ENCODE data around the gene PTPRD.

PTPRD gene

DNA sequence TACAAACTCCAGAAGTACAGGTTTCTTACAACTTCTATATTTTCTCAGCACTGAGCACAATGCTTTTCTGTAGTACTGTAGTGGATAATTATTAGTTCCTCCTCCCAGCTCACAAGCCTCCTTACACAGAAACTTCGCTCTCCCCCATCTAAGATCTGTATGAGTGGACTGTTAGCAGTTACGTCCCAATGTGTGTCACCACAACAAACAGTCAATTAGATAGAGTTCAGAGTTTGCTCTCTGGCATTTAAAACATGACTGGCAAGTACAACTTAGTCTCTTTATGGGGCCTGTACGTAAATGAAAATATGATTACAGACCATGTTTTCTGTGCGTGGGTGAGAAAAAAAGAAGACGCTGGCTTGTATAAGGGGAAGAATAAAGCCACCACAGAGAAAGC lies 2181.9 kb downstream of the PTPRD start:
- in situ Hi-C loops (cut with MboI; ENCODE audit: low sequenced_read_pairs) = no loop called here

DNA sequence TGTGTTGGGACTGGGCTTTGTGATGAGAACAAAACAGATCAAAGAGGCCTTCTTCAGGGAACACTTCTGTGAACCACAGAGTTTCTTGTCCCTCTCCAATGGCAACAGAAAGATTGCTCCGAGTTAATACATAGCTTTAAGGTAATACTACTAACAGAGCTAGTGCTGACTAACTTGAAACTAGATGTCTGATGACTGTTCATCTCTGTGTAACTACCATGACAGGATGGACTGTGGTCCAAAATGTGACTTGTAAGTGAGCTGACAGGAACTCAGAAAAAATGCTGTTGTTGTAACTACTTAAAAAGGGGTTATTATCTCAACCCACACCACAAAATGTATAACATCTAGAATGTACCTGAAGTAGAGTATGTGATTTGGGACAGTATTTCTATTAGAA lies 2183.0 kb downstream of the PTPRD start:
- in situ Hi-C loops (cut with MboI; ENCODE audit: low sequenced_read_pairs) = no loop called here

DNA sequence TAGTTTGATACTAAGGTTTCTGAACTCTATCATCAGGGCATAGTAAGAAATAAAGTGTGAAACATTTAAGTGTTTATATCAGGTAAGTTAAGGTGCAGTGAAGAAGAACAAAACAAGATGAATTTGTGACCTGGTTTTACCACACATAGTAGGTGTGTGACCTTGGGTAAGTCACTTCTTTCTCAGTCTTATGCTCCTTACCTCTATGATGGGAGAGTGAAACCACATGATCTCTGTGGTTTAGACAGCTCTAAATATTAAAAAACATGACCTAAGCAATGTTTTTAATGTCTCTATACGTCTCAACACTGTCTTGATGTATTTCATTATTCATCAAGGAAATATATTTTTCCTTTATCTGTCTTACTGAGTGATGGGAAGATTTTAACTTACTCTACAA lies 2183.6 kb downstream of the PTPRD start:
- in situ Hi-C loops (cut with MboI; ENCODE audit: low sequenced_read_pairs) = no loop called here

DNA sequence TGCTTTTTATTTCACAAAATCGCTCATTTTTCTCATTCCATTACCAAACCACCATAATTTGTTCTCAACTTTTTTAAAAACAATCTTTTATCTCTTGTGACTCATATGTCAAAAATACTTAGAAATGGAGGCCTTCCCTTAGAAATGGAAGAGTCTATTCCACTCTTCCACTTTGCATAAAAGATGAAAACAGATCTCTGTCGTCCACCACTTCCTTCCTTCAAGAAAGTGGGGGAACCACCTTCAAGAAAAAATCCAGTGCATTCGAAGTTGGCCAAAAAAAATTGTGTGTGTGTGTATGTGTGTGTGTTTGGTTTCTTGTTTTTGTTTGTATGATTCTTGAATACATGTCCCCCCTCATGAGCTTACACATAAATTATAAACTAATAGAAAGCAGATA lies 2184.4 kb downstream of the PTPRD start:
- in situ Hi-C loops (cut with MboI; ENCODE audit: low sequenced_read_pairs) = no loop called here

DNA sequence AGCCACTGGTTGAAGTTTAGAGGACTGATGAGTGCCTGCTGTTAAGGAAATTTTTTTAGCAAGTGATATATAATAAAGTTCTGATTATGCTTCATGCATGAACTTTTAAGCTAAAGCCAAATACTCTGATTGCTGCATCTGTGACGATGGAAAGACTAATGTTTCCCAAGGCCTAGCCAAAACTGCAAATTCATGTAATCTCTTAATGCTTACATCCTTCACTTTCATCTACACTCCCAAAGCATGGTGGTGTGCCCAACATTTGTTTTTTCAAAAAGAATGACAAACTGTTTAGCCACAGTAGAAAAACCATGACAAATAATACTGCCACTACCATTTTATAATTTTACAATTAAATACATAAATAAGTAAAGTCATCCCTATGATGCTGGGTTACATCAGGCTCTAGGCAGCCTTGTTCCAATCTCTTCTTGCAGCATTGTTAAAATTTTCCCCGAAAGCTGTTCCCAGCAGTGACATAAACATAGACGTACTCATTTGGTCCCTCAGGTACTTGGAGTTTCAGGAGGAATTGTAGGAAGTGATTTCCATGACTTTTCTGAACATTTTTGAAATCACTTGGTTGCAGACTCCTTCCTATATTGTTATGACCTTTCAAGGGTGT lies 2187.9 kb downstream of the PTPRD start:
- in situ Hi-C loops (cut with MboI; ENCODE audit: low sequenced_read_pairs) = no loop called here

DNA sequence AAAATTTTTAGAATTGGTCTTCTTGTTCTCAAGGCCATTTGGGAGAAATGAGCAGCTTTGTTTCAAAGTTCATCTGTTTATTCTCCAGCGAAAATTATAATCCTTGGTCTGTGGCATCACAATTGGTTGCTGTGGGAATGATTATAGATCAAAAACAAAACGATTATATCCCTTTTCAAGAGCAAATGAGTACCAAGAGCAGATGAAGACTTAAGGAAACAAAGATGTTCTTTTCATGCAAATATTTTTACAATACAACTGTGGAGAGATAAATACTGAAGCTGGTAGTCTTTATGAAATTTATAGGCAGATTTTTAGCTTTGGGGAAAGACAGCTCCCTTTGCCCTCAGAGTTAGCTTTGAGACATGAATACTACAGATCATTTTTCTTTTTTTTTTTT lies 2192.4 kb downstream of the PTPRD start:
- in situ Hi-C loops (cut with MboI; ENCODE audit: low sequenced_read_pairs) = no loop called here

DNA sequence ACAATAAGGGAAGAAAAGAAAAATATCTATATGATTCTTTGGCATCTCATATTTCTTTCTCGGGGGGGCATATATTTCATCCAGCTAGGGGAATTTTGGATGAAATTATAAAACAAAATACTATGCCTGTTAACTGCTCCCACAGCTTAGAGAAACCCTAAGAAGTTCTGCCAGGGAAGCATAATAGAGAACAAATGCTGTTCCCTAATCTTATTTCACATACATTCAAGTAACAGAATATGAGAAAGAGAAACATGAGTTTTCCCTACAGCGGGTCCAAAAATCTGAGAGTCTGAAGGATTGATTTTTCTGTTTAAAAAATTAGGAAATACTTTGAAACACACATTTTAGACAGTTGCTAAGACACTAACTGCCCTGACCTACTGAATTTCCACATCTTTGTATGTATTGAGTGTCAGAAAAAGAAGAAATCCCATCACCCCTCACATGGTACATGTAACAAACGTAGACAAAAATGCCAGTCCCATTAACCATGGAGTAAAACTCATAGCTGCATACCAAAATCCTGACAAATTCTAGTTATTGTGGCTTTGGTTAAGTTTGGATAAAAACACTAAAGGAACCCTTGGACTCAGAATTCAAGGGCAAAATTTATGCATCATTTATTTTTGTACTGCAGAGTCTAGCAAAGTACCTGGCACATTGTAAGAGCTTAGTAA lies 2193.1 kb downstream of the PTPRD start:
- in situ Hi-C loops (cut with MboI; ENCODE audit: low sequenced_read_pairs) = no loop called here

DNA sequence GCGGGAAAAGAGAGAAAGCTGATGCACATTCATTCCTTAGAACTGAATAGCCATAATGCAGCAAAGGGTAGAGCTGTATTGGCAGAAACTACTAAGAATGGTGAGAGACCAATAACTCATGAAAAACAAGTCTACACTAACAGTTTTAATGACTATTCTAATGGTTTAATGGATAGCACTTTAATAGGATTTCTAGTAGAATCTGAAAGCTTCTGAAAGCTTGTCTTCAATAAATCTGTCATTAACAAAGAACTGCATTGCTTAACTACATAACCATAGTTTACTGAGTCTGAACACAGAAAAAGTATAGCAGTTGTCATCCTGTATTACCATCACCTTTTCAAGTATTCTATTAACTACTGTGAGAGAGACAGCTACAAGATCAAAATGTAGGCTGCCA lies 2195.5 kb downstream of the PTPRD start:
- in situ Hi-C loops (cut with MboI; ENCODE audit: low sequenced_read_pairs) = no loop called here

DNA sequence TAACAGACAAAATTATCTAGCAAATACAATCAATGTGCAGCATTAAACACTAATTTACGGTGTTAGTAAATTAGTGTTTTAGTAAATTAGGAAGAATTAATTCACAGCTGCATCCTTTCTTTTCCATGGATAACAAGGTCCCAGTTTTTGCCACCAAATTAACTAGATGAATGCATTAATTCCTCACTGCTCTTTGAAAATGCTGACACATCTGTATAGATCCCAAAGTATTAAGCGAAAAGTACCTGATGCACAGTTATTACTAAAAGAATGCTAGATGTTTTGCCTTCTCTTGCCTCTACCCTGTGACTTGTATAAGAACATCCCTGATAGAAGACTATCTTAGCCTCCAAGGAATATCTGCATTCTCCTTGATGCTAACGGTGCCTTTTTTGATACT lies 2200.5 kb downstream of the PTPRD start:
- in situ Hi-C loops (cut with MboI; ENCODE audit: low sequenced_read_pairs) = no loop called here

DNA sequence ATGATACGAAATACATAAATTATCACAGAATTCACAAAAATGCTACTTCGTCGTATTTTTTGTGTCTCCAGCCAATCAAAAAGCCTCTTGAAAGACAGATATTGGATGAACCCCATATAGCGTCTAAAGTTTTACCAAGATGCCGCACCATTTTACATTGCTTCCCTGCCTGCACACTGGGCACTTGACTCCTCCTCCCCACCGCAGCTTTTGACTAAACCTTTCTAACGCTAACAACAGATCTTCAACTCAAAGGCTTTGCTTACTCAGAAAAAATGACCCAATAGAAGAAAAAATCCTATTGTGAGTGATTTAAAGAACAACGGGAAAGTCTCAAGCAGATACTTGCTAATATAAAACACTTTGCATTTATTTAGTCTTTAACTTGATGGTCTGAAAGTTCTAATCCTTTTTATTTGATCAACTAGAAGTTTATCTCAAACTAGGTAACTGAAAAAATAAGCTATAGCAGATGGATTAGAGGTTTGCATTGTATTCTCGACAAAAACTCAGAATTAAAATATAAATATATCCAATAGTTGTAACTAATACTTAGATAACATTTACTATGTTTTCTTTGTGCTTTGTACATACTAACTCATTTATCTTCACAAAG lies 2204.1 kb downstream of the PTPRD start:
- in situ Hi-C loops (cut with MboI; ENCODE audit: low sequenced_read_pairs) = no loop called here

DNA sequence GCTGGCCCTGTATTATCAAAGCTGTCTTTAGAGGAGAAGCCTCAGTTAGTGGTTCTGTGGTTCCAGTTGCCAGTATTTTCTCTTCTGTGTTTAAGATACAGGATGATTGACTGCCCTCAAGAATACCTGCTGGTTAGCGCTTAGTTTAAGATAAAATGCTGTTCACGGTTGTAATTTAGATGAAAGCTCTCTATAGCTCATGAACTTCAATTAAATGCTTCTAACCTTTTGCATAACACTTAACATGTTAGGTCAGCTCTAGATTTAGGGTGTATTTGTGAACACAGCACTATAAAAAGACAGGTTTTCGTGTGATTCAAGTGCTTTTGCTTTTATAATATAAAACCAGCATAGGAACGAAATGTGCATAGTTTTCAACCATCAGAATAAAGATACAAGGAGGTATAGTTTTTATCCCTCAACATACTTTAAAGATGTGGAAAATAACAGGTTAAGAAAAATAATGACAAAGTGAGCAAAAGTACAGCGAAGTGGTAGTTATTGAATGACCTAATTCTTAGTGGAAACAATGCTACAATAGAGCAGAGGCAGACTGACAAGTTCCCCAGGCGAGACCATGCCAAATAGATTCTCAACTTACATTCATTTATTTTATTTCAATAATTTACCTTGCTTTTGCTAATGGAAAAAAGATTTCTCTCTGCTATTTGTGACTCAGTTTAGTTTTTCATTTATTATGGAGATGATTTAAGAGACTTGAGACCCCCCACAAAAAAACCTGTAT lies 2210.7 kb downstream of the PTPRD start:
- in situ Hi-C loops (cut with MboI; ENCODE audit: low sequenced_read_pairs) = no loop called here

DNA sequence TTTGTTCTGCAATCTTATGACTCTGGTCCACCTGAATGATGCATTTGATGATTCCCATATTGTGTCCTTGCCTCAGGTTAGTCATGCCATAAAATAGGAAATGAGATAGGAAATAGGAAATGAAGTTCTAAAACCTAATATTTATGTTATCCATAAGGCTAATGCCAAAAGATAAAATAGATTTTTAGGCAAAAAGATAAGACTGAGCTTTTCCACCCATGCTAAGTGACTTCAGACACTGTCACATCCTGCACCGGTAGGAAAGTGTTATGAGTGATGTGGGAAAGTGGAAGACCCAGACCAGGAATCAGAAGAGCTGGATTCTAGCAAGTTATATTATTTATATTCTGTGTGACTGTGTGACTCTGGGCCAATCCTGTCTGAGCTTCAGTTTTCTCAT lies 2212.4 kb downstream of the PTPRD start:
- in situ Hi-C loops (cut with MboI; ENCODE audit: low sequenced_read_pairs) = no loop called here

DNA sequence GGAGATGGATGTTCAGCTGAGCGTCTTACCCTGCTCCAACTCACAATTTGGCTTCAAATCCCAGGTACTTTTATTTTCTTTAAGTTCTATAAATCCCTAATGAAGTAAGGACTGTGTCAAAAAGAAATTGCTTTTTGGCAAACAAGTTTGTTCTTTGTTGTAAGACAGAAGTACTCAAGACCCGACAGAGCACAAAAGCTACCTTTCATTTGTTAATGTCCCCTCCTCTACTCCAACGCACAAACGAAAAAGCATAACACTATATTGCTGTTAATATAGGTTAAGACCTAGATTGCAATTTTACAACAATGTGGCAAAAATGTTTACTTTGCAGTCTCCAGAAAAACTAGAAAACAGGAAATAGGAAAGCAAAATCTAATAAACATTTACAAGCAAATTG lies 2217.8 kb downstream of the PTPRD start:
- in situ Hi-C loops (cut with MboI; ENCODE audit: low sequenced_read_pairs) = no loop called here

DNA sequence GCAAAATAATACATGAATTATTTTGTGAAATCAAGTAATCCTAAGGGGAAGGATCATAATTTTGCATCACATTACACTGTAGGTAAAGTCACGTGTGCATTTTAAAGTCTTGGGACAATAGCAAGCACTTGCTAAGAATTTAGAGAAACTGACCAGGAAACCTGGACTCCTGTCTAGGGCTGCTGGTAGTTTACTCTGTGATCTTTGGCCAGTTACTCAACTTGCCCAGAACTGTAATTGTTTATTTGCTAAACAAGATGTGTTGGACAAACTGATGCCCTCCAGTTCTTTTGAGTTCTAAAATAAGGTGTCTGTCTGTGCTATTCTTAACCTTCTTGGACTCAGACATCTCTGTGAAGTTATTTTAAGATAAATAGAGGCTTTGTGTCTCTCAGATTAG lies 2218.5 kb downstream of the PTPRD start:
- in situ Hi-C loops (cut with MboI; ENCODE audit: low sequenced_read_pairs) = no loop called here

DNA sequence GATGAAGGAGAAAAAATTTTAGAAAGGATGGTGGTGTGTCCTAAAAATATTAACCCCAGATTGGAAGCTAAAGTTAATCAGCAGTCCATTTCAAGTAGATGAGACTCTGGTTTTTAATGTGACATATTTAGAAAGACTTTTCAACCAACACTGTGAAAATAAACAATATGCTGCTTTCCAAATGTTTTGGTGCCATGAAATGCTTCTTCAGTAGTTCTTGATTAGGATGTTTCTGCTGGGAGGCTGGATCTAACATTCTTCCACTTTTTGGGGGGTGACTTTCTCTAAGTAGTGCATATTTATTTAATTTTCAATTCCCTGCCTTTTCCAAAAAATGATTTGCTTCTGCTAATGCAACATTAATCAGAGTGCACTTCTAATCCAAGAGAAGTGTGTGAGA lies 2219.9 kb downstream of the PTPRD start:
- in situ Hi-C loops (cut with MboI; ENCODE audit: low sequenced_read_pairs) = no loop called here

DNA sequence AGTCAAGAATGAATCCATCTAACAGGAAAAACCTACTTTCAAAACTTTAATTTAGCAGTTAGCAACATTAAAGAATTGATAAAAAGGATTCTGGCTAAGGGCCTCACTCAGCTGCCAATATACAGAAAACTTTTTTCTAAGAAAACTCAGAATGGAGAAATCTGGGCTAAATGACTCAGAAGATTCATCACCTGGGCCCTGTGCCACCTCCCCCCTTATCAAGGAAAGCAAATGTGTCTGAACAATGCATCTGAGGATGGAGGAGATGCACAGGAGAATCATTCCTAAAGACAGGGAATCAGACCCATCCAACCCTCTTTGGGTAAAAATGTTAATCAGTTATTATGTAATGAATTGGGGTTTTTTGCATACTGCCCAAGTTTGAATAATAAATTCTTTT lies 2221.2 kb downstream of the PTPRD start:
- in situ Hi-C loops (cut with MboI; ENCODE audit: low sequenced_read_pairs) = no loop called here

DNA sequence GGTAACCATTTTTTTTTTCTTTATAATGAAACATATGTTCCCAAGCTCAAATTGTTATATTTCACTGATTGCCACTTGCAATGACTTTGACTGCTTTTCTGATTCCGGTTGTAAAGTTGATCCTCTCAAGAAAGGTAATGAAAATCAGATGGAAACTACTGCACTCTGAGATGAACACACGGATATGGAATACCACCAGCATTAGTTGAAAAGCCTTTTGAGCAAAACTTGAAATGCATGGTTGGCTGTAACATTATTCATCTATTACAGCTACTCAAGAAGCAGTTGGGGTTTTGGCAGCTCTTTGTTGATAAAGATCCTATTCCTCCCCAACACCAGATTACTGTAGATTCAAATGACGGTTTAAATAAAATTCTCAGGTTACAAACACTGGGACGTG lies 2221.7 kb downstream of the PTPRD start:
- in situ Hi-C loops (cut with MboI; ENCODE audit: low sequenced_read_pairs) = no loop called here

DNA sequence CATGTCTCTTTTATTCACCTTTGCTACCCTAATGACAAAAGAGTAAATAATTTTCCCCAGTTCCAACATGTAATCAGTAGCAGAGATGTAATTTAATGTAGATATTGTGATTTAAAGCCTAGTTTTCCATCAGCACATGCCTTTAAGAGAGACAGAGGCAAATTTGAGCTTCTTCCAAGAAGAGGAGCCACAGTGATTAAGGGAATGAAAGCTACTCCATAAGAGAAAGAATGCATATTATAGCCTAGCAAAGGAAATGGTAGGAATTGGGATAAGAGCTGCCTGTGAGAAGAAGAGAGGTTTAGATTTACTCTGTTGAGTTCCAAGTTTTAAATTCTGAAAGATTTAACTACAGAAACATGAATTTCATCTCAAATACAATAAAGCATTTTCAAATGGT lies 2222.2 kb downstream of the PTPRD start:
- in situ Hi-C loops (cut with MboI; ENCODE audit: low sequenced_read_pairs) = no loop called here

DNA sequence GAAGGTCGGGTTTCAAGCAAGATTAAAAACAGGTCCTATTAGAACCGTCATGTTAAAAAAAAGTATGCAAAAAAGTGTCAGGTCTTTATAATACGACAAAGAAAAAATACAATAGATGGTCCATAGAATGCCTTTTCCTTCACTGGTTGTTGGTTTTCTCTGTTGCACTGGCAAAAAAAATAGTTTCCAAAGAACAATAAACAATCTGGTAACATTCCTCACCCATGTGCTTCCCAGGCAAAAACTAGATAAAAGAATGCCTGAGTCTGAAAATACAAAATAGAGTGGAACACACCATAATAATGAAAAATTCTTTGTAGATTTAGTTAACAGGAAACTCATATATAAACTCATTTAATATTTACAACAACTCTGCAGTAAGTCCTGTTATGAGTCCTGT lies 2223.3 kb downstream of the PTPRD start:
- in situ Hi-C loops (cut with MboI; ENCODE audit: low sequenced_read_pairs) = no loop called here

DNA sequence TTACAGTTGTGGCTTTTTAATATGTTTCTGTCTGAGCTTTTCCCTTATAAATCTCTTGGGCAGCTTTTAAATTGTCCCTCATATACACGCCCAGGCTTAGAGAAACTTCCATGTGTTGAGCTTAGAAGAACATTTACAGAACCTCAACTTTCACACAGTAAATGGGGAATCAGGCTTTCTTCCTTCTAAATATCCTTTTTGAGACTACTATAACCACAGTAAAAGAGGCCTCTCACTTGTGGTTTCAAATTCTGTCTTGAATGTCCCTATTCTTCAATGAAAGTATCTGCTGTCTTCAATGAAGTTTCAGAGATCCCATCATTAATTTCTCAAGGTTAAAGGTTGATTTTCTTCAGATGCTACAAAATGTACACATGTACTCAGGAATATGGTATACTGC lies 2224.7 kb downstream of the PTPRD start:
- in situ Hi-C loops (cut with MboI; ENCODE audit: low sequenced_read_pairs) = no loop called here

DNA sequence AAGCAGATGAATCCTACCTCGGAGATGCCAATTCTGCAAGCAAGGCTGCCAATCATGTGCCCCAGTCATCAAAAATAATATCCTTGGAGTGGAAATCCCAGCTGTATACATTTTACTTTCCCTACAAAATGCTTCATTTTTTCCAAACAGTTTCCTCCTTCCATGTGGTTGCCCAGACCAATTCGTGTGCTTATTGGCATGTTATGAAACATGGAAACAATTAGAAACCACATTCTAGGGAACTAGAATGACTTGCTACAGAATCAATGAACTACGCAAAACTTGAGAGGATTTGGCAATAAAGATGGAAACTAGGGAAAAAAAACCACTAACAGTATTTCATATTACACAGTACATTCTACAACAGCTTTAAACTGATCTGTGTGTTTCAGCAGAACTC lies 2228.7 kb downstream of the PTPRD start:
- in situ Hi-C loops (cut with MboI; ENCODE audit: low sequenced_read_pairs) = no loop called here

Data from HL-60/S4 treated with phorbol 12-myristate 13-acetate at 8.2 ng/mL for 4 days and 3 days (cell line).